Activated gamma-delta T cell (primary cell): ENCODE results near the gene CDKN2AIPNL.

Source experiments
- DNase-seq: peaks from one replicate; lab custom pipeline; 2025; lab: John Stamatoyannopoulos, UW
- total RNA-seq, 2 donors: gene quantifications; one replicate each; lab custom pipeline; 2026; lab: John Stamatoyannopoulos, UW

Gene CDKN2AIPNL, protein sequence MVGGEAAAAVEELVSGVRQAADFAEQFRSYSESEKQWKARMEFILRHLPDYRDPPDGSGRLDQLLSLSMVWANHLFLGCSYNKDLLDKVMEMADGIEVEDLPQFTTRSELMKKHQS
- total RNA-seq: 13.9 to 14.2 reads per million in 2 donors

DNA sequence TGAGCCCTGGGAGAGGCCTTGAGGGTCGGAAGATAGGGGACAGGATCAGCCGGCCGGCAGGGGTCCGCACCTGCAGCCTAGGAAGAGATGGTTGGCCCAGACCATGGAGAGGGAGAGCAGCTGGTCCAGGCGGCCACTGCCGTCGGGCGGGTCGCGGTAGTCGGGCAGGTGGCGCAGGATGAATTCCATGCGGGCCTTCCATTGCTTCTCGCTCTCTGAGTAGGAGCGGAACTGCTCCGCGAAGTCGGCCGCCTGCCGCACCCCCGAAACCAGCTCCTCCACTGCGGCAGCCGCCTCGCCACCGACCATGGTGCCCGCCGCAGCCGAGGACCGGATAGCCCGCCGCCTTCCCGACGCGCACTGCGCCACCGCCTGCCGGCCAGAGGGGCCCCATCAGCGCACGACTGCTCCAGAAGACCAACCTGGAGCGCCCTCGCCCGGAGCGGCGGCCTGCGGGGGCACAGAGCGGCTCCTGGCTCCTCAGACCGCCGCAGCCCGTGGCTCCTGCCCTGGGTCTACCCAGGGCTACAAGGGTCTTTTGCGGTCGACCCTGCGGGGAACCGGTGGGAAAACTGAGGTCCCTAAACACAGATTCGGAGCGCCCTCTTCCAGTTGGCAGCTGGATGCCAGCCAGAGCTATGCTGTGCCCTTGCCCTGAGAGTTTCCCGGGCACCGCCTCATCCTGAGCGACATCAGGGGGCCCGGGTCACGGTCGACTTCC lies at the start of gene CDKN2AIPNL:
Gene CDKN2AIPNL, minus strand, starts transcription at position 336 of the 721 bp plus-strand sequence. Its CDS starts 27 bp downstream, at position 309.
- DNase-seq: peak; percentile 81

GRCh38 chr5:134460551-134460950 lies 48.9 kb upstream of the CDKN2AIPNL start:
- DNase-seq: no peak

- DNase-seq: no peak
Measured at GRCh38 chr5:134459491-134459890, 47.8 kb upstream of the CDKN2AIPNL start.

GRCh38 chr5:134459010-134459403 lies 47.3 kb upstream of the CDKN2AIPNL start:
- no peak for DNase-seq

GRCh38 chr5:134458234-134459009 lies 46.7 kb upstream of the CDKN2AIPNL start:
- DNase-seq: no peak

DNA sequence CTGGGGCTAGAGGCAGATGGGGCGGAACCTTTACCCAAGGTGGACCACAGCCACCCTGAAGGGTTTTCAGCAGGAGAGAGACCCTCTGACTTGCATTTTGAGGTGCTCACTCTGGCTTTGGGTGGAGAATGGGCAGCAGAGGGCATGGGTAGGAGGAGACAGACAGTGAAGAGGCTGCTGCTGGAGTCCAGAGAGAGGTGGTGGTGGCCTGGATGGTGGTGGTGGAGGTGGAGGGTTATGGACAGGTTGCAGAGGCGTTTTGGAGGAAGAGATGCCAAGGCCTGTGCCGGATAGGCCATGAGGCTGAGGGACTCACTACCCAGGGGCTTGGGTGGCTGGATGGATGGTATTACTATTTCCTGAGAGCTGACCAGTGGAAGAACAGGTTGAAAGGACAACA lies 46.1 kb upstream of the CDKN2AIPNL start:
- DNase-seq: no peak

DNA sequence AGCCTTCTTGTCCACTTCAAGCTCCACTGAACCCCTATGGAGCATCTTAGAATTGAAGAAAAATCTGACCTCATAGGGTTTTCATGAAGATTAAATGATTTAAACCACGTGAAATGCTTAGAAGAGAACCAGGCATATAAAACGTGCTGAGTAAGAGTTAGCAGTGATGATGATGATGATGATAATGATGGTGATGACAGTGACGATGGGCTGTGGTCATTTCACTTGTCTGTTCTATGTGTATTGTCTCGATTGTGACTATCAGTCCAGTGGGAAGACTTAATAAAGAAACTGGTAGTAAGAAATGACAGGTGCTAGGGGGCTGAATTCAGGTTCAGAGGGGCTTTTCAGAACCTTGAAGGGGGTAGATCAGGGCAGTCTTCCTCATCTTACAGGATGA lies 45.1 kb upstream of the CDKN2AIPNL start:
- no peak for DNase-seq

DNA sequence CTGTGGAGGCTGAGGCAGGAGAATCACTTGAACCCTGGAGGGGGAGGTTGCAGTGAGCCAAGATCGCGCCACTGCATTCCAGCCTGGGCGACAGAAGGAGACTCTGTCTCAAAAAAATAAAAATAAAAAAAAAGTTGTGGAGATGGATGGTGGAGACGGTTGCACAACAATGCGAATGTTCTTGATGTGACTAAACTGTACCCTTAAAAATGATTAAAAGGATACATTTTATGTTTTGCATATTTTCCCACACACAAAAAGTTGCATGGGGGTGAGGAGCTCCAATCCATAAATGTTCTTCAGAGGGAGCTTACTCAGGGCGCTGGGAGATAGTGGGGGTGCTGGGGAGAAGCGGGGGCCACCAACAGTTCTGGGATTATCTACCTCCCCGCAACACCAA lies 43.8 kb upstream of the CDKN2AIPNL start:
- DNase-seq: no peak

- DNase-seq: no peak
Measured at GRCh38 chr5:134453016-134453415, 41.3 kb upstream of the CDKN2AIPNL start.

DNA sequence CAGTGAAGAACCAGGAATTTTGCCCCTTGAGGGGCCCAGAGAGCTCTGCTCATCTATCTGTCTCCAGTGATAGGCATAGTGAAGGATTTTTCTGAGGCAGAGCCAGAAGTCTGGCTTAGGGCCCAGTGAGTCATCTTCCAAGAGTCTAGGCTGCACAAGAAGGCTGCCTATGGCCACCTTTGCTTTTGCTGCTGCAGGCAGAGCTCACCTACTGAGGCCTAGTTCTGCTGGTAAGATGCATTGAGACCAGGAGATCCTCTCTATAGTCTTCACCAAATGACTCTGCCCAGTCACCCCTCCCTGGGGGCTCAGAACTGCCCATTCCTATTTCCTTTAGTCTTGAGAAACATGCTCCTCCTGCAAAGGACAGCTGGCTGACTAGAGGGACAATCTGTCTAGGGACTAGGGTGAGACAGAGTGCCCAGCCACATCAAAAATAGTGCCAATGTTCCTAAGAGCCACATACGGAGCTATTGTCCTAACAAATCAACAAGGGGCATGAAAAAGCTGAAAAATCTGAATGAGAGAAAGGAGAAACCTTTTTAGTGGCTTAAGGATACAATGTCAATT lies 40.3 kb upstream of the CDKN2AIPNL start:
- DNase-seq: no peak

DNA sequence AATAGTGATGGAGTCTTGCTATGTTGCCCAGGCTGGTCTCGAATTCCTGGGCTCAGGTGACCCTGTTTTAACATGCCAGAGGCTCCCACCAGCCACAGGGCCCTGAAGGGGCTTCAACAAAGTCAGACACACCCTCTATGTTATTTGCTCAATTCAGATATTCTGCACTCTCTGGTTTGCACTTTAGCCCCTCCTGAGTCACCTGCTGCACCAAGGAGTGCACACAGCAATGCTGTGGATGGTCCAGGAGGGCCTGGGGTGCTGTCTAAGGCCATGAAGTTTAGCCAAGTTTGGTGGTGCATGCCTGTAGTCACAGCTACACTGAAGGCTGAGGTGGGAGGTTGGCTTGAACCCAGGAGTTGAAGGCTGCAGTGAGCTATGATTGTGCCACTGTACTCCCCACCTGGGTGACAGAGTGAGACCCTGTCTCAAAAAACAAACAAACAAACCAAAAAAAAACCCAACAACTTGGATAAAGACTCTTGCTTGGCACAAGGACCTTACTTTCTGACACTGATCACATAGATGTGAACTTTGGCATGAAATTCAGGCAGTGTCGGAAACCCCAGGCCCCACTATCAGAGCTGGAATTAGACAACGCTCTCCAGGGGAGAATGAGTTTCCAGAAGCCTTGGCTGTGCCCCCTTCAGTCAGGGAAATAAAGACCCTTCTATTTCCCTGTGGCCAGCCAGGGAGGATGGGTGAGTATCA lies 39.7 kb upstream of the CDKN2AIPNL start:
- no peak for DNase-seq

GRCh38 chr5:134450374-134450773 lies 38.7 kb upstream of the CDKN2AIPNL start:
- no peak for DNase-seq

GRCh38 chr5:134449167-134449566 lies 37.5 kb upstream of the CDKN2AIPNL start:
- DNase-seq: no peak

- no peak for DNase-seq
Measured at GRCh38 chr5:134447815-134448520, 36.3 kb upstream of the CDKN2AIPNL start.

DNA sequence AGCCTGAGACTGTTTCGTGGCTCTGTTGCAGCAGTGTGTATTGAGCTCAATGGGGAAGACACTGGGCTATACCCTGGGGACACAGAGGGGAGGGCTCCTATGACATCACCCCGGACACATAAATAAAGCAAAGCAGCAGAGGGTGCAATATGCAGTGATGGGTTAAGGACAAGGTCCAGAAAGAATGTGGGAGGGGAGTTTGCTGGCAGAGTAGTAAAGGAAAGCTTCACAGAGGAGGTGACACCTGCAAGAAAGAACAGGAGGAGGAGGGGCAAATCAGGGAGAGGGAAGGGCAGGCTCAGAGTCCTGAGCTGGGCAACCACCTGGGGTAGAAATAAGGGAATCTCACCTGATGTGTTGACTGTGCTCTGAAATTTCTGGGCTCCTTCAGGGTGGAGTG lies 35.3 kb upstream of the CDKN2AIPNL start:
- no peak for DNase-seq

DNA sequence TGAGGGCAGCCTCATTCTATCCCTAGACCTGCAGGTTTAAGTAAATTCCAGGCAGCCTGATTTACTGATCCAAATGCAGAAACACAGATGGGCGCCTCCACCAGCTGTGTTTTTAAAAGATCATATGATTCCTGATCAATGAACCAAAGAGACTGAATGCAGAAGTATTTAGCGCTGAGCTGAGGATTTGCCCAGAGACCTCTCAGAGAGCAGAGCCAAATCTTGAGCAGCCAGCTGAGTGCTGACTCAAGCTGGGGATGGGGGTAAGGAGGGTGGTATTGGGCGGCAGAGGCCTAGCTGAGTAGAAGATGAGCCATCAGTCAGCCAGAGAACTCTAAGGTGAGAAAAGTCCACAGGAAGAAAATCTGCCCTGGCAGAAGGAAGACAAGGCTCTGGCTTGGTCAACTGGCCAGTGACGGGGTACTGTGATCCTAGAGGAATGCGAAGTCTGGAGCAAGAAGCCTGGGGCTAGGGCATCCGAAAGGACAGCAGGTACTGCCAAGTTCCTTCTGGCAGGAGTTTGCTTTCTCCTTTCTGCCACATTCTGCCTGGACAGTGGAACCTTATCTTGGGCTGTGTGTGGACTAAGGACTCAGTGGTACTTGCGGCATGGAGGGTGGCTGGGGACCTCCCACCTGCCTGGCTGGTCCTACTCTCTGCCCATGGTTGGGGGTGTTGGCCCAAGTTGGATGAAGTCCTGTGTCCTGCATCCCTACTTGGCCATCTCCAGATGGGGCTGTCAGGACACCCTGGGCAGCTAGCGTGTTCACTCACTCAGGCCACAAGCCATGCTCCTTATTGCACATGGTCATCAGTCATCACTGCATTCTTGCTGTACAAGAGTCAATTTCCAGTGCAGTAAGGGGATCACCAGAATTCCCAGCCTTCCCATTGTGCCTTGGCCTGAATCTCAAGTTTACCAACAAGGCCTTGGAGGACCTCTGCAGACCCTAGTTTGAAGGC lies 34.5 kb upstream of the CDKN2AIPNL start:
- no peak for DNase-seq

DNA sequence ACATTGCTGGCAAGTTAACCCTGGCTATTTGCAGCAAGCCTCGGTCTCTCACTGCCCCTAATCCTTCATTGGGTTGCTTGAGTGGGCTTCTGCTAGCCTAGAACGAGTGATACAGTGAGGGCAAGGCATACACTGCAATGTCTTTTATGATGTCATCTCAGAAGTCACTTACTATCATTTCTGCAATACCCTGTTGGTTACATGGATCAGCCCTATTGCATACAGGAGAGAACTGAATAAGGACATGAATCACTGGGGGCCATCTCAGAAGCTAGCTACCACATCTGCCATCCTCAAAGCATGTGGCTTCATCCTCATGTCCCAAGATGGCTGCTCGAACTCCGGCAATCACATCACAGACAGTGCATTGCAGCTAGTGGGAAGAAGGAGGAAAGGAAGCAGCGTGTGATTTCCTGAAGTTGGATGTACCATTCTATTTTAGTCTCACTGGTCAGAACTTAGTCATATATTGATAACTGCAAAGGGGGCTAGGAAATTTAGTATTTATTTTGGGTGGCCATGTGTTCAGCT lies 33.3 kb upstream of the CDKN2AIPNL start:
- DNase-seq: no peak

DNA sequence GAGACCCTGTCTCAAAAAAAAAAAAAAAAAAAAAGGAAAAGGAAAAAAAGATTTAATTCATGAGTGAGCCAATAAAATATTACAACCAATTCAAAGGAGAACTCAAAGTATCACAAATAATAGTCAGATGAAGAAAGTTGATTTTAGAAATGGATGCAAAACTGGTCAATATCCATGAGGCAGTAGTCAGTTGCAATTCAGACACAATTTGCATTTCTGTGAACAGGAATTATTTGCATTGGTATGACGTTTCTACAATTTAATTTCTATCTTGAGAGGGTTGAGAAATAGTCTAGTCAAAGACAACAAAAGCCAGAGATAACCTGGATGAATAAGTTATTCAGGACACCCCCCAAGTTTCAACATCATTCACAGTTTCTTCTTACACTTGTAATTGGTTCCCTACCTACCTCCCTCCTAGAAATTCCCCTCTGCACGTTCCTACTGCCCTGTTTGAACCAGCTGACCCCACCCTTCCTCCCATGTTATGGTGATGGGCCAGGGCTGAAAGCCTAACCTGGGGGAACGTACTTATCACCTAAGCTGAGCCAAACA lies 28.6 kb upstream of the CDKN2AIPNL start:
- DNase-seq: no peak

GRCh38 chr5:134439210-134439654 lies 27.6 kb upstream of the CDKN2AIPNL start:
- no peak for DNase-seq
